ENCODE data around the gene TTF1. TPM values are rescaled to one million over a fixed set of nuclear protein-coding genes. Genes with fewer than 3 reads are reported as not detected.

Gene TTF1
- 10 to 100 TPM; 23.6 to 26.2 TPM for total RNA-seq

GRCh38 chr9:132406554-132407122 lies at the start of gene TTF1:
Gene TTF1 (minus strand): TSS chr9:132406840. CDS start chr9:132402821, 4,019 bp downstream.

GRCh38 chr9:132409828-132410528 lies 3.3 kb upstream of the TTF1 start, which contains the start of gene CFAP77:
Gene CFAP77 (plus strand): TSS chr9:132410211. CDS start chr9:132410272, 61 bp downstream.

GRCh38 chr9:132354637-132355355 lies 51.8 kb downstream of the TTF1 start, which contains the start of gene SETX:
Gene SETX (minus strand): TSS chr9:132354986. CDS start chr9:132349428, 5,558 bp downstream.

Other genes starting within 250 kb of the TTF1 start
- 1 to 10 TPM; 2.0 to 2.2 TPM for gene NTNG2, start 244.8 kb downstream of the TTF1 start, total RNA-seq
- 10 to 100 TPM; 59.7 to 62.7 TPM for gene SETX, start 51.9 kb downstream of the TTF1 start, total RNA-seq
- not detected for gene CFAP77, start 3.4 kb upstream of the TTF1 start, total RNA-seq
- gene BARHL1, start 175.8 kb upstream of the TTF1 start, total RNA-seq, result not detected